Fibroblast of lung (primary cell): Measurements from ENCODE around the gene SEC16A.

Experiments
- CTCF ChIP-seq, 2 donors: IDR thresholded peaks in 1 of 2; conservative IDR thresholded peaks in 1 of 2; 1 replicate in 1 of 2; 2 replicates in 1 of 2; pipeline ENCODE4 v1.5.1; 2011 to 2012; ENCODE audit warnings: low read length in 2 of 2, control low read depth in 1 of 2, inconsistent platforms in 1 of 2, low read depth in 1 of 2, mild to moderate bottlenecking in 1 of 2
- EZH2 ChIP-seq: IDR thresholded peaks from 2 replicates; pipeline ENCODE4 v1.5.1; 2012; ENCODE audit warnings: low read length, control low read depth, mild to moderate bottlenecking; ENCODE audit errors: missing control alignments

GRCh38 chr9:136512651-136513071 is 29.8 kb upstream of the SEC16A start:
- no peak for TF ChIP-seq CTCF (conservative IDR thresholded peaks at IDR 0.05 in 1 of 2, IDR thresholded peaks at IDR 0.05 in 1 of 2; ENCODE audit: low read depth in 1 of 2, low read length in 2 of 2)
- no peak for TF ChIP-seq EZH2
